COLO668 (cell line): Measurements from ENCODE around the gene IGF2R.

Experiments
- DNase-seq: peaks from one replicate; lab custom pipeline; 2025; ENCODE audit not compliant: unreplicated experiment; lab: John Stamatoyannopoulos, UW

IGF2R gene

GRCh38 chr6:159973406-159973805 is 4.5 kb downstream of the IGF2R start:
- DNase-seq, result no peak

GRCh38 chr6:159973951-159974350 is 5.1 kb downstream of the IGF2R start:
- DNase-seq, result peak; percentile 15

- no peak for DNase-seq
These were observed 6.0 kb downstream of the IGF2R start for GRCh38 chr6:159974932-159975331.

- no peak for DNase-seq
These were observed 7.9 kb downstream of the IGF2R start for GRCh38 chr6:159976686-159977254.

GRCh38 chr6:159977255-159977903 is 8.5 kb downstream of the IGF2R start:
- no peak for DNase-seq

GRCh38 chr6:159977904-159978268 is 9.0 kb downstream of the IGF2R start:
- DNase-seq, result no peak

GRCh38 chr6:159978291-159979135 is 9.6 kb downstream of the IGF2R start:
- peak; percentile 61 for DNase-seq

GRCh38 chr6:159979136-159979874 is 10.4 kb downstream of the IGF2R start:
- peak; percentile 72 for DNase-seq

- peak; percentile 8 for DNase-seq
These were observed 11.6 kb downstream of the IGF2R start for GRCh38 chr6:159980474-159980873.

- DNase-seq, result no peak
These were observed 12.2 kb downstream of the IGF2R start for GRCh38 chr6:159981071-159981402.

GRCh38 chr6:159981403-159982245 is 12.7 kb downstream of the IGF2R start:
- peak; percentile 23 for DNase-seq

GRCh38 chr6:159982731-159983506 is 14.0 kb downstream of the IGF2R start:
- no peak for DNase-seq

GRCh38 chr6:159983641-159984080 is 14.8 kb downstream of the IGF2R start:
- no peak for DNase-seq

GRCh38 chr6:159984268-159984786 is 15.4 kb downstream of the IGF2R start:
- DNase-seq, result no peak

GRCh38 chr6:159985296-159985945 is 16.5 kb downstream of the IGF2R start:
- DNase-seq, result no peak

- no peak for DNase-seq
These were observed 20.1 kb downstream of the IGF2R start for GRCh38 chr6:159988983-159989454.

GRCh38 chr6:159989492-159990480 is 20.9 kb downstream of the IGF2R start:
- DNase-seq, result no peak

GRCh38 chr6:159992366-159992765 is 23.5 kb downstream of the IGF2R start:
- DNase-seq, result no peak
